ENCODE measurements around the gene ARHGAP33.
A peak's percentile ranks its signal among the peaks of the same experiment; 100 is the strongest.

Gene ARHGAP33, protein sequence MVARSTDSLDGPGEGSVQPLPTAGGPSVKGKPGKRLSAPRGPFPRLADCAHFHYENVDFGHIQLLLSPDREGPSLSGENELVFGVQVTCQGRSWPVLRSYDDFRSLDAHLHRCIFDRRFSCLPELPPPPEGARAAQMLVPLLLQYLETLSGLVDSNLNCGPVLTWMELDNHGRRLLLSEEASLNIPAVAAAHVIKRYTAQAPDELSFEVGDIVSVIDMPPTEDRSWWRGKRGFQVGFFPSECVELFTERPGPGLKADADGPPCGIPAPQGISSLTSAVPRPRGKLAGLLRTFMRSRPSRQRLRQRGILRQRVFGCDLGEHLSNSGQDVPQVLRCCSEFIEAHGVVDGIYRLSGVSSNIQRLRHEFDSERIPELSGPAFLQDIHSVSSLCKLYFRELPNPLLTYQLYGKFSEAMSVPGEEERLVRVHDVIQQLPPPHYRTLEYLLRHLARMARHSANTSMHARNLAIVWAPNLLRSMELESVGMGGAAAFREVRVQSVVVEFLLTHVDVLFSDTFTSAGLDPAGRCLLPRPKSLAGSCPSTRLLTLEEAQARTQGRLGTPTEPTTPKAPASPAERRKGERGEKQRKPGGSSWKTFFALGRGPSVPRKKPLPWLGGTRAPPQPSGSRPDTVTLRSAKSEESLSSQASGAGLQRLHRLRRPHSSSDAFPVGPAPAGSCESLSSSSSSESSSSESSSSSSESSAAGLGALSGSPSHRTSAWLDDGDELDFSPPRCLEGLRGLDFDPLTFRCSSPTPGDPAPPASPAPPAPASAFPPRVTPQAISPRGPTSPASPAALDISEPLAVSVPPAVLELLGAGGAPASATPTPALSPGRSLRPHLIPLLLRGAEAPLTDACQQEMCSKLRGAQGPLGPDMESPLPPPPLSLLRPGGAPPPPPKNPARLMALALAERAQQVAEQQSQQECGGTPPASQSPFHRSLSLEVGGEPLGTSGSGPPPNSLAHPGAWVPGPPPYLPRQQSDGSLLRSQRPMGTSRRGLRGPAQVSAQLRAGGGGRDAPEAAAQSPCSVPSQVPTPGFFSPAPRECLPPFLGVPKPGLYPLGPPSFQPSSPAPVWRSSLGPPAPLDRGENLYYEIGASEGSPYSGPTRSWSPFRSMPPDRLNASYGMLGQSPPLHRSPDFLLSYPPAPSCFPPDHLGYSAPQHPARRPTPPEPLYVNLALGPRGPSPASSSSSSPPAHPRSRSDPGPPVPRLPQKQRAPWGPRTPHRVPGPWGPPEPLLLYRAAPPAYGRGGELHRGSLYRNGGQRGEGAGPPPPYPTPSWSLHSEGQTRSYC

DNA sequence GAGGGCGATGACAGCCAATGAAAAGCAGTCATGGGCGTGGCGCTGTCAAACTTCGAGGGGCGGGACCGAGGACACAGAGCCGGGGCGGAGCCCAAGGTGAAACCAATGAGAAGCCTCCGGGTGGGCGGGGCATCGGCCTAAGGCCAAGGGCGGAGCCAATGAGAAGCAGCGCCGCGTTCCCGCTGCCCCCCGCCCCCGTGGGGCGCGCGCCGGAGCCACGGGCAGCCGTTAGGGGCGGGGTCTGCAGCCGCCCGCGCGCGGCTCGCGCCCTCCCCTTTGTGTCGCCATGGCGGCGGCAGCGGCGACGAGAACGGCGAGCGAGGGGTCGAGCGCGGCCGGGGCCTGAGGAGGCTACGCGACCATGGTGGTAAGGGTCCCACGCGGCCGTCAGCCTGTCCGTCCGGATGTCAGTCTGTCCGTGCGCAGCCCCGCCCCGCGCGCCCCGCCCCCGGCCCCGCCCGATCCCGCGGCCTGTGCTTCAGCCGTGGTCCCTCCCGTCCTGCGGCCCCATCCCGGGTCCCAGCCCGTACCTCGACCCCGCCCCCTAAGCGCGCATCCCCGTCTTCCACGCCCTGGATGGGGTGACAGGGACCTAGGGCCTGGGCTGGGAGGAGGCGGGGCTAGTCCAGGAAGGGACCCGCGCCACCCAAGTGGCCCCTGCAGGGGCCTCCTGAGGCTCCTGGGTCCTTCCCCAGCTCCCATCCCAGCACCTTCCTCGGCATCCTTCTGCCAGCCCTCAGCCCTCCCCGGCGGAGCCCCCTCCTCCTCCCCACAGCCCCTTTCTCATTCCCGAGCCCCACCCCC is at the start of gene ARHGAP33:
TSS of gene ARHGAP33 (plus strand) at position 267 of the 804 bp plus-strand sequence. CDS start at position 362, 95 bp downstream.
- DNase-seq, result peak; percentile 46

DNA sequence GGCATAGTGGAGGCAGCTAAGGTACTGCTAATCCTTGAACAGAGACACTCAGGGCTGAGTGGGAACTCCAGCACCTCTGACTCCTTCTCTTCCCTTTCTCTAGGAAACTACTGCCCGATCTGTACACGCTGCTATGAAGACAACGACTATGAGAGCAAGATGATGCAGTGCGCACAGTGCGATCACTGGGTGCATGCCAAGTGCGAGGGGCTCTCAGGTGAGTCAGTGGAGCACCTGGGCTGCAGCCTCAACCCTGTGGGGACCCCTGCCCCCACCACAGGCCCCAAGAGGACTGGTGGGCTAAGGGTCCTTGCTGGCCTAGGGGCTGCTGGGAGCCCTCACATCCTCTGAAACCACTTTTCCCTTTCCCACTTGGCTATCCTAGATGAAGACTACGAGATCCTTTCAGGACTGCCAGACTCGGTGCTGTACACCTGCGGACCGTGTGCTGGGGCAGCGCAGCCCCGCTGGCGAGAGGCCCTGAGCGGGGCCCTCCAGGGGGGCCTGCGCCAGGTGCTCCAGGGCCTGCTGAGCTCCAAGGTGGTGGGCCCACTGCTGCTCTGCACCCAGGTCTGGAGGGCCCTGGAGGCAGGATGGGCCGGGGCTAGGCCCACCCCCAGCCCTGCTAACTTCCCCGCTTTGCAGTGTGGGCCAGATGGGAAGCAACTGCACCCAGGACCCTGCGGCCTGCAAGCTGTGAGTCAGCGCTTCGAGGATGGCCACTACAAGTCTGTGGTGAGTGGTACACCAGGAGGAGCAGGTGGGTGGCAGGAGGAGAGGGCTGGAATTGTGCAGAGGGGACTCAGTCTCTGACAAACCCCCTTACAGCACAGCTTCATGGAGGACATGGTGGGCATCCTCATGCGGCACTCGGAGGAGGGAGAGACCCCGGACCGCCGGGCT is 48.1 kb upstream of the ARHGAP33 start:
- no peak for DNase-seq

DNA sequence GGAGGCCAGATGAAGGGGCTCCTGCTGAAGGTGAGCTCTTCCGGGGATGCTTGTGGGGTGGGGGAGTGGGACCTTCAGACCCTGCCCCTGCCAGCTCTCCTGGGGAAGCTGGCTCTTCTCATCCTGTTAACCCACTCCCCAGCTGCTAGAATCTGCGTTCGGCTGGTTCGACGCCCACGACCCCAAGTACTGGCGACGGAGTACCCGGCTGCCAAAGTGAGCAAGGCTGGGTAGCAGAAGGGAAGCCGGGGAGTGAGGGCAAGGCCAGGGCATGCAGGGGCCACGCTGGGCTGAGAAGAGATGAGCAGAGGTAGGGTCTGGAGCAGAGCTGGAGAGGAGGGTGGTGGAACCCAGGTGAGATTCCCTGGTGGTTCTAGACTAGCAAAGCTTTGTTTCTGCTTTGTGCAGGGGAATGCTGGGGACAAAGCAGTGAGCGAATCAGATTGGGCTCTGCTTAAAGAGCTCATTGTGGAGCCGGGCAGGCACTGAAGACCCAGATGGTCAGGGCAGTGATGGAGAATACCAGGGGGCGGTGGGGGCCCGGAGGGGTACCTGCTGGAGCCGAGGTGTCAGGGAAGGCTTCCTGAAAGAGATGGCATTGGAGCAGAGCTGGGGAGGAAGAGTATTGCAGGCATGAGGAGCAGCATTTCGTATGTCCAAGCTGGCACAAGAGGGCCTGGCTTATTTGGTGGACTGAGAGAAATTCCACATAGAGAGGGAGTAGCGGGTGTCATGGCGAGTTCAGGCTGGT is 47.2 kb upstream of the ARHGAP33 start:
- DNase-seq, result no peak

DNA sequence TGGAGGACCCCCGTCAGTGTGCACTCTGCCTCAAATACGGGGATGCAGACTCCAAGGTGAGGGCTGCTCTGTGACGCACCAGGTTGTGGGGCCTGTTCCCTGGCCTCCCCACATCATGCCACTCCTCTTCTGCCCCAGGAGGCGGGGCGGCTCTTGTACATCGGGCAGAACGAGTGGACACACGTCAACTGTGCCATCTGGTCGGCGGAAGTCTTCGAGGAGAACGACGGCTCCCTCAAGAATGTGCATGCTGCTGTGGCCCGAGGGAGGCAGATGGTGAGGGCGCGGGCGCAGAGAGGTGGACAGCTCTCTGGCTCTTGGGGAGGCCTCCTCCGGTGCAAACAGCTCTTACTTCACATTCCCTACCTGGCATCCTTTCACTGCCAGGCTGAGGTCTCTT is 46.3 kb upstream of the ARHGAP33 start:
- no peak for DNase-seq

- no peak for DNase-seq
Measured at GRCh38 chr19:35729763-35730162, 45.6 kb upstream of the ARHGAP33 start.

DNA sequence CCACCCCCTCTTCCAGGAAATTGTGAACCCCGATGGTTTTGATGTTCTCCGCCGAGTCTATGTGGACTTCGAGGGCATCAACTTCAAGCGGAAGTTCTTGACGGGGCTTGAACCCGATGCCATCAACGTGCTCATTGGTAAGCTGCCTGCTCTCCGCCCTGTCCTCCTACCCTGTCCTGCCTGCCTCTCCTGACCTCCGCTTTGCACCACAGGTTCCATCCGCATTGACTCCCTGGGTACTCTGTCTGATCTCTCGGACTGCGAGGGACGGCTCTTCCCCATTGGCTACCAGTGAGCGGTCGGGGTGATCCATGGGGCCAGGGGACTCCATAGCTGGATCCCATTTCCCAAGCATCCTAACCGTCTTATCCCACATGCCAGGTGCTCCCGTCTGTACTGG is 45.0 kb upstream of the ARHGAP33 start:
- DNase-seq, result no peak

- DNase-seq, result no peak
Measured at GRCh38 chr19:35731353-35731752, 44.0 kb upstream of the ARHGAP33 start.

DNA sequence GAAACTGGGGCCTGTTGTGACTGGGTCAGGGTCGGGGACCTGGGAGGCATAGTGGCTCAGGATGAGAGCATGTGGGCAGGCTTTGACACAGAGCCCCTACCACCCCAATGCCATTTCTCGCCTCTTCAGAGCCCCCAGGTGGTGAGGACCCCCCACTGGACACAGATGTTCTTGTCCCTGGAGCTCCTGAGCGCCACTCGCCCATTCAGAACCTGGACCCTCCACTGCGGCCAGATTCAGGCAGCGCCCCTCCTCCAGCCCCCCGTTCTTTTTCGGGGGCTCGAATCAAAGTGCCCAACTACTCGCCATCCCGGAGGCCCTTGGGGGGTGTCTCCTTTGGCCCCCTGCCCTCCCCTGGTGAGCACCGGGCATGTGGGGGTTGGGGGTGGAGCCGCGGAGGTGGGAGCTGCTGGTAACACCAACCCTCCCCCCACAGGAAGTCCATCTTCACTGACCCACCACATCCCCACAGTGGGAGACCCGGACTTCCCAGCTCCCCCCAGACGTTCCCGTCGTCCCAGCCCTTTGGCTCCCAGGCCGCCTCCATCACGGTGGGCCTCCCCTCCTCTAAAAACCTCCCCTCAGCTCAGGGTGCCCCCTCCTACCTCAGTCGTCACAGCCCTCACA is 43.5 kb upstream of the ARHGAP33 start:
- DNase-seq, result no peak

GRCh38 chr19:35732540-35733179 is 42.7 kb upstream of the ARHGAP33 start:
- no peak for DNase-seq

DNA sequence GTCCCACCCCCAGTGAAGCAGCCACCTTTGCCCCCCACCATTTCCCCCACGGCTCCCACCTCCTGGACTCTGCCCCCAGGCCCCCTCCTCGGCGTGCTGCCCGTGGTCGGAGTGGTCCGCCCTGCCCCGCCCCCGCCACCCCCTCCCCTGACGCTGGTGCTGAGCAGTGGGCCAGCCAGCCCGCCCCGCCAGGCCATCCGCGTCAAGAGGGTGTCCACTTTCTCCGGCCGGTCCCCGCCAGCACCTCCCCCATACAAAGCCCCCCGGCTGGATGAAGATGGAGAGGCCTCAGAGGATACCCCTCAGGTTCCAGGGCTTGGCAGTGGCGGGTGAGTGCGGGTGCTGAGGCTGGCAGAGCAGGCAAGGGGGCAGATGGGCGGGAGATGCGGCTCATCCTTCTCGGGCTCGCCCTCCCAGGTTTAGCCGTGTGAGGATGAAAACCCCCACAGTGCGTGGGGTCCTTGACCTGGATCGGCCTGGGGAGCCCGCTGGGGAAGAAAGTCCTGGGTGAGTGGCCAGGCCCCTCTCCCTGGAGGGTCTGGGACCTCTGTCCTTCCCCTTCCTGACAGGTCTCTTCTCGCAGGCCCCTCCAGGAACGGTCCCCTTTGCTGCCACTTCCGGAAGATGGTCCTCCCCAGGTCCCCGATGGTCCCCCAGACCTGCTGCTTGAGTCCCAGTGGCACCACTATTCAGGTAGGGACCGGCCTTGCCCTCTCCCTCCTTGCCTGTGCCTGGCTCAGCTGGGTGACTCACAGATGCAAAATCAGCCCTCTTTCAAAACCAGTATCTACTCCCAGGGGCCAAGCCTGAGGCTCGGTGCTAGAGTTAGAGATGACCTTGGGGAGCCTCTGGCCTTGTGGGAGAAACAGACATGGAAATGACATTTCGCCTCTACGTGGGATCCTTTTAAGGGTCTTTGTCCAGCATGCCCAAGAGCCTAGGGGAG is 41.9 kb upstream of the ARHGAP33 start:
- no peak for DNase-seq

DNA sequence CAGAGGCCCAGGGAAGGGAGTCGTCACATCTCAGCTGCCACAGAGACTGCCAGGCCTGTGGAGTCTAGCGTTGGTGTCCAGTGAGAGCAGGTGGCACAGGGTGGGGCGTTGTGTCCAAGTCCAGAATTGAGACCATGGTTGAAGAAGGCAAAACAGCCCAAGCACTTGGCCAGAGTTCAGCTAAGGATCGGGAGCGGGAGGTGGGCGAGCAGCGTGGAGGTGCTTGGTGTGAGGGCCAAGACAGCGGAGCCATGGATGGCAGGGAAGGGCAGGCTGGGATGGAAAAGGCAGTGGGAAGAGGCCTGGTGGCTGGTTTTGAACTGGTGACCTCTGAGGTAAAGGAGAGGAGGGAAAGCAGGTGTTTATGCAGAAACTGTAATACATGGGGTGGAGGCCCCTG is 41.1 kb upstream of the ARHGAP33 start:
- DNase-seq, result no peak

DNA sequence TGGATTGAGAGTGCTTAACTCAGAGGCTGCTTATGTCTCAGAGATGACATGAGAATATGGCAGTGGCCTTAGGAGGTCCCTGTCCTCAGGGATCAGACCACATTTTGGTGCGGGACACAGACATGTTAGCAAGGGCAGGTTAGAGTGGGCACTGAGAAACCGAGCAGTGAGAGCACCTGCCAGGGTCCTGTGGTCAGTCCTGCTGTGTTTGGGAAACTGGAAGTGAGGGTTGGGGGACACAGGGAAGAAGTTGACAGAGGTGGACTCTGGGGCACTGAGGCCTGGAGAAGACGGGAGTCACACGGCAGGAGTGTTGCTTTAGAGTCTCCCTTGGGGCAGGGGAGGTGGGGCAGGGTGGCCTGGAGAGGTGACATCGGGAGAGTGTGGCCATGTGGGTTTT is 40.5 kb upstream of the ARHGAP33 start:
- no peak for DNase-seq

- no peak for DNase-seq
Measured at GRCh38 chr19:35736913-35737886, 38.2 kb upstream of the ARHGAP33 start.

GRCh38 chr19:35738021-35738886 is 37.1 kb upstream of the ARHGAP33 start:
- DNase-seq, result no peak

DNA sequence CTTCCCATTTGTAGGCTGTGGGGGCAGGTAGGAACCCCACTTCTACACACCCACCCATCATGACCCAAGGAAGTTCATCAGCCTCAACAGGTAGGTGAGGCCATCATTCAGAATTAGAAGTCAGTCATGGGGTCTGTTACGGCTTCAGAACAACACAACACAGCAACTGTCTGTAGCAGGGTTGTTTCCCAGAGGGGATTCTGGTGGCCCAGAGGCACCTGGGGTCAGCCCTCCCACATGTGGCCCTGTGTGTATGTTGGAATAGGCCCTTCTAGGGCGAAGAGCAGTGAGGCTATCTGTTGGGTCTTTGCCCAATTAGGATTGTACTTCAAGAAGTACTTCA is 36.5 kb upstream of the ARHGAP33 start:
- no peak for DNase-seq

Data from SIG-M5 (cell line).